GM19193 (cell line): ENCODE measurements around the gene GYG2.

Experiments used
- POLR2A ChIP-seq: IDR thresholded peaks from 4 replicates; pipeline ENCODE4 v1.6.1; 2011; ENCODE audit not compliant: insufficient read depth, insufficient read length; ENCODE audit errors: extremely low read depth

The GYG2 gene

DNA sequence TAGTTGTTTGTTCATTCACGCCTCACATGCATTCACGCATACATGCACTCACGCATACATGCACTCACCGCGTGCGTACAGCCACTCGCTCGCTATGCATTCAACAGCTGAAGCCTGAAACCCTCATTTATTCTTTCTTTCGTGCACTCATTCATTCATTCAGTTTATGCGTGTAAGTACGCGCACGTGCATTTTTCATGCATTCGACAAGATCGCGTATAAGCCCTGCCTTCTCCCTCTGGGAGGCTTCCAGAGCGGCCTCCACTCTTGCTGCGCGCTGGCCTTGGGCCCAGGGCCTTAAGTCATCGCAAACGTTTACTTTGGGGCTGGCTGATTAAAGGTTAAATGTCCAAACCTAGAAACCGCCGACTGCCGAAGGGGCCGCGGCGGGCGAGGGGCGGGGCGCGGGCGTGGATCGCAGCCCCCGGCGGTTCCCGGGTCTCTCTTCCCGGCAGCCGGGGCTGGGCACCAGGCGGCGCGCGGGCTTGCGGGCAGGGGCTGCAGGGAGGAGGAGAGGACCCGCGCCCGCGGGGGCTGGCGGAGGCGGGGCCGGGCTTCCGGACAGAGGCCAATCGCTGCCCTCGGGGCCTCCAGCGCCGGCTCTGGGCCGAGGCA is at the start of gene GYG2:
TSS of gene GYG2 (plus strand) at position 587 of the 615 bp plus-strand sequence. CDS start 1,259 bp downstream, outside the sequence.
- TF ChIP-seq POLR2A: no peak

DNA sequence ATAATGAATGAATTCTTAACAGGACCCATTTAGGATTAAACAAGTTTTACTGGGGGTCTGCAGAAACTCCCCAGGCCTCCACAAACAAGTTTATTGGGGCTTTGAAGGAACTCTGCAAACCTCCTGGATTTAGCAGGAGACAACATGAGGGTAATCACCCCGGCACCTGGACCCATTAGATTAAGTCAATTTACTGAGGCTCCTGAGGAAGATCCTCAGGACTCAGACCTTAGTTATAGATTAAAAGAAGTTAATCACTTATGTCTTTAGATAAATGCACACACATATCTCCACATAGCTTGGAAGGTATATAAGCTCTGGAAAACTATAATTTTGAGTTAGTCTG is 47.5 kb upstream of the GYG2 start:
- TF ChIP-seq POLR2A: no peak

DNA sequence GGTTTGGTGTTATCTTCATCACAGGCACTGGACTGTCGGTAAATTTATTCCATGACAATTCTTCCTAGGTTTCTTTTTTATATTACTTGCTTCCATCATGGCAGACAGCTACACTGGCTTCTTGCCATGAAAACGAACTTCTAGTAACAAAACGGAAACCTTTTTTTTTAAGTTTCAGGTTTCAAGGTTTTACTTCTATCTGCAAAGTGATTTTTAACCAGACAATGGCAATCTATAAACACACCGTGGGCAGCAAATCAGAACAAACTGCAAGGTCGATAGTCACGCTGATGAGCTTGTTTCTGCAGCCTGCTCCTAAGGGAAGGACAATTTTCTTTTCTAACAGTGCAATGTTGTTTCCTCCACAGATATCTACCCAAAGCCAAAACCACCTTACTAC is 47.0 kb upstream of the GYG2 start:
- TF ChIP-seq POLR2A: no peak

DNA sequence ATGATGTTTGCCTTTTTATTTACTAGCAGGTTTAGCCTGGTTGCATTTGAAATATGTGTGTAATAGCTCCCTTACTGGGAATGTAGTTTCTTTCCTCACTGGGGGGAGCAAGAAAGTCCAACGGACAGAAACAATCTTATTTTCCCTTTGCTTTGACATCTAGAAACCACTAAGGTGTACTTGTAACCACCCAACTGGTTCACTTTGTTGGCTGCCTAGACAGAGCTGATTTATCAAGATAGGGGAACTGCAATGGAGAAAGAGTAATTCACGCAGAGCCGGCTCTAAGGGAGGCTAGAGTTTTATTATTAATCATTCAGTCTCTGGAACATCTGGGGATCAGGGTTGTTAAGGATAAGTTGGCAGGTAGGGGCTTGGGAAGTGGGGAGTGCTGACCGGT is 46.6 kb upstream of the GYG2 start:
- TF ChIP-seq POLR2A: no peak

DNA sequence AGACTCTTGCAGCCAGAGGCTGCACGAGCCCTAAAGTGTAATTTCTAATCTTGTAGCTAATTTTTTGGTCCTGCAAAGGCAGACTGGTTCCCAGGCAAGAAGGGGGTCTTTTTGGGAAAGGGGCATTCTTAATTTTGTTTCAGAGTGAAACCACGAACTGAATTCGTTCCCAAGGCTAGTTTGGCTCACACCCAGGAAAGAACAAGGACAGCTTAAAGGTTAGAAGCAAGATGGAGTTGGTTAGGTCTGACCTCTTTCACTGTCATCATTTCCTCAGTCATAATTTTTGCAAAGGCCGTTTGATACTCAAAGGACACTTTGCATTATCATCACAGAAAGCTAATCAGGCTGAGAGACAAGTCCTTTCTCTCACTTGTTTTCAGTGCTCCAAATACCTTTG is 46.0 kb upstream of the GYG2 start:
- no peak for TF ChIP-seq POLR2A

- no peak for TF ChIP-seq POLR2A
These were observed 44.7 kb upstream of the GYG2 start for GRCh38 chrX:2784026-2784425.

DNA sequence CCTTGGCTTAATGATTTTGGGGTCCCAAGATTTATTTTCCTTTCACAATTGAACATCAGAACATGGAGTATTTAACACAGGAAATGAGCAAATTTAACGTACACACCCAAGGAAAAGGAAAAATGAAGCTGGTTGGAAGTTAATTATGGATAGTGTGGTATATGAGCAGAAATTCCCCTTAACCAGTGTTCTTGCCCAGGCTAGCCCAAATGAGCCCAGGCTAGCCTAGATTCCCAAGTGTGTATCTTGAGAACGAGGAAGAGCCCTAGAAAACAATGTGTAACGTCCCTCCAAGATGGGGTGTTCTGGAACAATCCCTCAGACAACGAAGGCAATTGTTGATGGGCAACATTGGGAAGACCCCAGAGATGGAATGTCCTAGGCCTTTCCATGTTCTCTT is 43.2 kb upstream of the GYG2 start:
- TF ChIP-seq POLR2A: no peak

- TF ChIP-seq POLR2A: no peak
These were observed 39.8 kb upstream of the GYG2 start for GRCh38 chrX:2788980-2789379.

GRCh38 chrX:2789569-2789968 is 39.2 kb upstream of the GYG2 start:
- TF ChIP-seq POLR2A: no peak

GRCh38 chrX:2793752-2794151 is 35.0 kb upstream of the GYG2 start:
- no peak for TF ChIP-seq POLR2A

DNA sequence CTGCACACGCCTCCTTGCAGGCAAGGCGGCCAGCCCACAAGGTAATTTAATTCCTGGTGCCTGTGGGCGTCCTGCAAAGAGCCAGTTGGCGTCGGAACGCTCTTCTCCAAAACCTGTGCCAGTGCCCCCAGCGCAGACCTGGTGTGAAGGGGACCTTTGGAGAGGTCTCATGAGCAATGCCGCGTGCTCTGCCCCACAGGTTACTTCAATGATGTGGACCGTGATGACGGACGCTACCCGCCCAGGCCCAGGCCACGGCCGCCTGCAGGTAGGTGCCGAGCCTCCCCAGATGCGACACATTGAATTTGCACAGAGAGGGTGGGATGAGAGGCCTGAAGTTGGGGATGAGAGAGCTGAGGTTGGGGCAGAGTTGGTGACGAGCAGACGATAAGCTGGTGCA is 34.4 kb upstream of the GYG2 start:
- TF ChIP-seq POLR2A: no peak

- no peak for TF ChIP-seq POLR2A
These were observed 29.4 kb upstream of the GYG2 start for GRCh38 chrX:2799369-2799768.

DNA sequence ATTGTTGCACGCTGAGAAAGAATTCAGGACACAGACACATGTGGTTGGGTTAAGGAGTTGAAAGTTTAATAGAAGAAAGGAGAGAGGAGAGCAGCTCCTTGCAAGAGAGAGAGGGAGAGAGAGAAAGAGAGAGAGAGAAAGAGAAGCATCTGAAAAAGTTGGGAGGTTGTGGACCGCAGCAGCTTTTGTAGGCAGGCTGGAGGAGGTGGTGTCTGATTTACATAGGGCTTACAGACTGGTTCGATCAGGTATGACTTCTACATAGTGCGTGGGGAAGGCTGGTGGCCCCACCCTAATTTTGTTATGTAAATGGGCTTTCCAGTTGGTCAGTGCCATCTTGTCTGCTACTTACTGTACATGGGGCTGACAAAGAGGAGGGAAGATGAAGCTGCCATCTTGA is 27.5 kb upstream of the GYG2 start:
- no peak for TF ChIP-seq POLR2A

- no peak for TF ChIP-seq POLR2A
These were observed 17.5 kb upstream of the GYG2 start for GRCh38 chrX:2811271-2811670.

DNA sequence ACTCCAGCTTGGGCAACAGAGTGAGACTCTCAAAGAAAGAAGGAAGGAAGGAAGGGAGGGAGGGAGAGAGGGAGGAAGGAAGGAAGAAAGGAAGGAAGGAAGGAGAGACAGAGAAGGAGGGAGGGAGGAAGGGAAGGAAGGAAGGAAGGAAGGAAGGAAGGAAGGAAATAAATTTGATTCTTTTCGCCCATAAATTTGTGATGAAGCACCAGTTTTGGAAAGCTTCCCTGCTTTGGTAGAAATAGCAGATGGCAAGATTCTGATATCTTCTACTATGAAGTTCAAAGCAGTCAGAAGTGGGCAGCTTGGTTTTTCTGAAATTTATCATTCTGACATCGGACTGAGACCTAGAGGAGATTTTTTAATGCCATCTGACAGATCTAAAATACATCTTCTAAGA is 11.7 kb upstream of the GYG2 start:
- TF ChIP-seq POLR2A: no peak

GRCh38 chrX:2819345-2820135 is 9.2 kb upstream of the GYG2 start:
- TF ChIP-seq POLR2A: no peak
